HG03159 (cell line): Measurements from ENCODE around the gene ZNF277.
"Not testable (repeated sequence)": the region's sequence is repeated elsewhere in the genome, so short reads cannot be mapped to it uniquely, and the experiment has no call there.

Experiments used
- ATAC-seq: cut with Tn5 transposase; IDR thresholded peaks from one replicate; pipeline ENCODE4 v1.9.1; 2021; ENCODE audit warnings: mild to moderate bottlenecking, moderate library complexity; ENCODE audit not compliant: unreplicated experiment

ZNF277 gene

DNA sequence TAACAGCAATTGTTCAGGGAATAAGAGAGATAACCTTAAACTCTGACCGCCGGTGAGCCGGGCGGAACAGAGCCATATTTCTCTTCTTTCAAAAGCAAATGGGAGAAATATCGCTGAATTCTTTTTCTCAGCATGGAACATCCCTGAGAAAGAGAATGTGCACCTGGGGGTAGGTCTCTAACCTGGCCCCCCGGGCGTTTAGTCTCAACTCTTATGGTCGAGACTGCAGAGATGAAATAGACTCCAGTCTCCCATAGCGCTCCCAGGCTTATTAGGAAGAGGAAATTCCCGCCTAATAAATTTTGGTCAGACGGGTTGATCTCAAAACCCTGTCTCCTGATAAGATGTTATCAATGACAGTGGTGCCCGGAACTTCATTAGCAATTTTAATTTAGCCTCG, 43.5 kb downstream of the ZNF277 start:
- not testable (repeated sequence) for ATAC-seq

- ATAC-seq = no peak
Measured at GRCh38 chr7:112252141-112252540, 45.6 kb downstream of the ZNF277 start.

GRCh38 chr7:112252691-112253090, 46.2 kb downstream of the ZNF277 start:
- ATAC-seq = no peak

DNA sequence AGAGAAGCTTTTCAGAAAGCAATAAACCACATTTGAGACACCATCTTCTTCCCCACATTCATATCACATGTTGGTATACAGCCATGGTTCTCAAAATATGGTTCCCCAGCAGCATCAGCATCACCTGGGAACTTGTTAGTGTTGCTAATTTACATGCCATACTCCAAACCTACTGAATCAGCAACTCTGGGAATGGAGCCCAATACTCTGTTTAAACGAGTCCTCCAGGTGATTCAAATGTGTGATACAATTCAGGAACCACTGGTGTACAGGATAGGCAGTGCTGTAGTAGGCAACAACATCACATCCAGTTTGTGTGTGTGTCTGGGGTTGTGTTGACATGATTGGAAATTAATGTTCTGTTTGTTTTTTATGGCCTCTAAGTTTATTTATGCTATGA, 47.7 kb downstream of the ZNF277 start:
- ATAC-seq = no peak

- ATAC-seq = no peak
Measured at GRCh38 chr7:112254709-112255387, 48.4 kb downstream of the ZNF277 start.

DNA sequence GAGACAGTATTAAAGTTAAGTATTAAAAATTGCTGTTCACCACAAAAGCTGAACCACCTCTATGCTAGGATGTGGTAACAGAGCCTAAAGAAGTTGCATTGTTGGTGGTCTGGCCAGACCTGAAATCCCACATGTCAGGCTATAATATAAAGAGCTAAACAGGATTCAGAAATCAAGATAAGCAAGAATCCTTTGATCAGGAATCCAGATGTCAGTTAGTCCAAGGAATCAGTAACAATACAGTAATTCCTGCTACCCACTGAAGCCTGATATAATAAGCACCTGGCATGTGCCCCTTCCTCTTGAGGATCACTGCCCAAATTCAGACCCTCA, 48.9 kb downstream of the ZNF277 start:
- no peak for ATAC-seq

GRCh38 chr7:112257073-112257472, 50.6 kb downstream of the ZNF277 start:
- ATAC-seq = no peak

DNA sequence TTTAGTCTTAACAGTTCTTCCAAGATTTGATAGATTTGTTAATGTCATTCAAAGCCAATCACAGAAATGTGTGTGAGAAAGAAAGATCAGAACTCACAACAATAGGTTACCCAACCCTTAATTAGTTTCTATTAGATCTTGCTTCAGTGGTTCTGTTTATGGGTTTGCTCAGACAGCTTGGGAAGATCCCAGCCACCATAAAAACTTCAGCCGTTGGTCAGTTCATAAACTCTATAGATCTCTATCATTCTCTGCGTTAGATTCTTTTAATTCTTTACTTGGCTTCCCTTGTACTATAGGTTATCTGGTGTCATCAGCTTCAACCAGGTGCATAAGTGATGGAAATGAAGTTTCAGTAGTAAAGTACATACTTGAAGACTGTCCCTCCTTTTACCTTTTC, 54.4 kb downstream of the ZNF277 start:
- ATAC-seq = no peak

- ATAC-seq = no peak
Measured at GRCh38 chr7:112262036-112262435, 55.5 kb downstream of the ZNF277 start.

GRCh38 chr7:112262855-112263487, 56.5 kb downstream of the ZNF277 start:
- ATAC-seq = no peak

- ATAC-seq = no peak
Measured at GRCh38 chr7:112263519-112263918, 57.0 kb downstream of the ZNF277 start.

DNA sequence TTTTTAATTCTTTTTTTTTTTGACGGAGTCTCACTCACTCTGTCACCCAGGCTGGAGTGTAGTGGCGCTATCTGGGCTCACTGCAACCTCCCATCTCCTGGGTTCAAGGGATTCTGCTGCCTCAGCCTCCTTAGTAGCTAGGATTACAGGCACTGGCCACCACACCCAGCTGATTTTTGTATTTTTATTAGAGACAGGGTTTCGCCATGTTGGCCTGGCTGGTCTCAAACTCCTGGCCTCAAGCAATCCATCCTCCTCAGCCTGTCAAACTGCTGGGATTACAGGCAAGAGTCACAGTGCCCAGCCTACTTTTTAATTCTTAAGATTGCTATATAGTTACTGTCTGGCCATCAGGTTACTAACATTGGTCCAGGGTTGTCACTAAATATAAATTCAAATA, 59.6 kb downstream of the ZNF277 start:
- ATAC-seq = no peak

DNA sequence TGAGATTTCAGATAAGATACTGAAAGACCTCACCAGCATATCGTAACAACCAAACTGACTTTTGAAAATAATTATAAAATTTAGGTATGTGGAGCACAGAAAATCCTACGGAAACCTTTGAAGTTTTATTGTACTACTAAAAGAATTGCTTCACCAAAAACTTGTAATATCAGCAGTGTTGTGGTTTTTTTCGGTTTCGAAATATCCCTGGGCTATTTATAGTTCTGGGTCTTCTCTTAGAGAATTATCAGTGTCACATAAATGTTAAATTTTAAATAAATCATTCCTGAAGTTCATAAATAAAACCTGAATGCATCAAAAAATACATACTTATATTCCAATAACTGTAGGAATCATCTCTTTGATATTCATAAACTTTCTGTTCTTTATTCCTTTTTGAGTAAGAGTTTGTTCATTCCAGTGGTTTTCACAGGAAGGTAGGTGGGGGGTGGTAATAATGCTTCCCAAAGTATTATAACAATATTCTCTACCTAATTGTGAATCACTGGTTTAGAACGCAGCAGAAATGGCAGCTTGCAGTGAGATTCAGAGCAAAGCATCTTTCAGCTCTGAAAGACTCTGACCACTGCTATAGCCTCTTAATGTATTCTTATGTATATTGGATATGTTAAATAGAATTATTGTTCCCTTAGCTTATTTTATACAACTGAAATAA, 60.2 kb downstream of the ZNF277 start:
- no peak for ATAC-seq

DNA sequence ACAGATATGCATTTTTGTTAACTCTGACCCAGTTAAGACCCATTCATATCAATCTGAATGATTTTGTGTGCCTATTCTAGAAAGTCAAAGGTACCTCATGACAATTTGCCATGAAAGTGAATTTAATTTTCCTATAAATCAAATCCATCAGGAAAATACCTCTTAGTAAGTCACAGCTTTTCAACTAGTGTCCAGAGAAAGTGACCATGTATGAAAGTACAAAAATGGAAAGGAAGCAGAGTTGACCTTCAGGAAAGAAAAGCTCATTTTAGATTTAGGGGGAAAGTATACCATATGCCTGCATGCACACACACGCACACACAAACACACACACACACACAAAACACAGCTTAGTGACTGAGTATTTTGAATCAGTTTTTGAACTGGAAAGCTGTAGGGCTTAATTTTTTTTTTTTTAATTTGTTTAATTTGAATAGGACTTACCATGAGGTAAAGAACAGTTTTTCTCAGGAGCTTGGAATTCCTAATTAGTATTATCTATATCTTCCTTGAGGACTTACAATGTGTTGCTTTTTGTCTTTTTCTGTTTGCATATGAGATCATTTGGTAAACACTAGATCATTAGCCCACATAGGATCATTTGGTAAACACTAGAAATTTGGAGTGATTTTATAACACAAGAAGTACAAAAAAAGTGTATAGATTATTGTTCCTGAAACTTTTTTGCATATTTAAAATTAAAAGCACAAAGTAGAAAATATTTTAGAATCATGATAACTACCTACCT, 61.6 kb downstream of the ZNF277 start:
- no peak for ATAC-seq

DNA sequence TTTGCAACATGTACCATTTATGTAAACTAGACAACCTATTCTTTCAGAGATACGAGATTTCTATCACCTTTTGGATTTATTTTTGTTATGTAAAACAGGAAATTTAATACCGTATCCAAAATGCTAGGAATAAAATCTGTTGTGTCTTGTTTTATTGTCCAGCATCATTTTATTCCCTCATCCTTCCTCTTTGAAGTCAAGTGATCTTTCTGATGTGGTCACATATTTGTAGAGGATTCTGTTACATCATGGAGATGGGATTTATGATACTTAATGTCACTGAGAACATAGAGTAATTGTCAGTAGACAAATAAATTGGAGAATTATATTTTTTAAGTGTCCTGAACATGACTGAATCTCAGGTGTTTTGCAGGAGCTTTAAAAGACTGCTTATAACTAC, 64.7 kb downstream of the ZNF277 start:
- ATAC-seq = no peak

- ATAC-seq = no peak
Measured at GRCh38 chr7:112272921-112273561, 66.5 kb downstream of the ZNF277 start.

DNA sequence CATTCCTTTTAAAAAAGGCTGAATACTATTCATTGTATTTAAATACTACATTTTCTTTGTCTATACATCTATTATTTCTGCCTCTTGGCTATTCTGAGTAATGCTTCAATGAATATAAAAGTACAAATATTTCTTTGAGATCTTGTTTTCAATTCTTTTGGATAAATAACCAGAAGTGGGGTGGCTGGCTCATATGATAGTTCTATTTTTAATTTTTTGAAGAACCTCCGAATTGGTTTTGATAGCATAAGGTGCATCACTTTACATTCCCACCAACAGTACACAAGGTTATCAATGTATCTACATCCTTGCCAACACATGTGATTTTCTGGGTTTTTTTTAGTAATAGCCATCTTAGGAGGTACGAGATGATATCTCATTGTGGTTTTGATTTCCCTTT, 72.5 kb downstream of the ZNF277 start:
- no peak for ATAC-seq

DNA sequence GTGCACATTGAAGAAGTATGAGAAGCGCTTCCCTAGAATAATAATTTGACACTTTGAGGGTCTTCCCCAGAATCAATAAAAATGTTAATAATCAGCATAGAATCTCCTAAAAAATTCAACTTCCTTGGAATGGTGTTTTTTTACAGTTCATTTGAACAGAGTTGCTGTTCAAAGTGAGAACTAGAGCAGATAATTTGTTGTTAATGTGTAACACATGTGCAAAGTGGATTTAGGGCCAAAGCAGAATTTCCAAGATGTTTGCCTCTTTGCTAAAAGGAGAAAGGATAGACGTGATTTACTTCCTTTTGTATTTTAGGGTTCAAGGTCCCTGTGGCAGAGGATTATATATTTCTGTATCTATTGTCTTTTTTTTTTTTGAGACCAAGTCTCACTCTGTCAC, 73.8 kb downstream of the ZNF277 start:
- ATAC-seq = no peak

DNA sequence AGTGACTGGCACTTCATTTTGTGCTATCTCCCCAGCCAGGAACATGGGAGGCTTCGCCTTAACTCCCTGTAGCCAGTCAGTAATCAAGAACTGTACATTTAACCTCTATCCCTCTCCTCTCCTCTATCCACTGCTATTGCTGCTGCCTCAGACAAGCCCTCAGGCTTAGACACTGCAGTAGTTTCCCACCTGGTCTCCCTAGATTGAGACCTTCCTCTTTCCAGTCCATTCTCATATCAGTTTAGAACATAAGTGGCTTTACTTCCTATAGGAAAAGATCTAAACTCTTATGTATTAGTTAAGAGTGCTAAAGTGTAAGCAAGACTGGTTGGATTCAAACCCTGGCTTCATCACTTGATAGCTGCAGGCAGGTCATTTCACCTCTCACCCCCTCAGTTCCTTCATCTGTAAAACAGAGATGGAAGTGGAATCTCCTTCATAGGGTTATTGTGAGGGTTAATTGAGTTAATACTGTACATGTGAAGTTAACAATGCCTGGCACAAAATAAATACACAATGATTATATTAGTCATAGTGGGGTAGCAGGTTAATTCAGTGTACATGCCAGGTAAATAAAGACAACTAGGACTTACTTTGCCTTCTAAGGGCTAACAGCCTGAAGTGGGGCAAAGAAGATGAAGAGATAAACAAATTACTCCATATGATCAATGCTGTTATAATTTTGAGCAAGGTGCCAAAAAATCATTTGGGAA, 76.1 kb downstream of the ZNF277 start:
- no peak for ATAC-seq

- ATAC-seq = peak; percentile 77
Measured at GRCh38 chr7:112283382-112283910, 77.0 kb downstream of the ZNF277 start.
